LNCaP clone FGC (cell line): ENCODE results near the gene TRPM3.
"Not testable (repeated sequence)": the region's sequence is repeated elsewhere in the genome, so short reads cannot be mapped to it uniquely, and the experiment has no call there.

ENCODE experiments used
- DNase-seq: peaks from one replicate; pipeline ENCODE4 v3.0.0-alpha.2; 2011; ENCODE audit warnings: low read depth
- H3K4me3 ChIP-seq: 2 replicates; pipeline ENCODE4 v1.5.1; 2011; ENCODE audit warnings: mild to moderate bottlenecking, low read depth, low read length, control low read depth
- CTCF ChIP-seq: IDR thresholded peaks from 2 replicates; pipeline ENCODE4 v1.5.1; 2012; ENCODE audit warnings: mild to moderate bottlenecking; ENCODE audit not compliant: control insufficient read depth, insufficient read depth; ENCODE audit errors: extremely low read depth

TRPM3 gene

DNA sequence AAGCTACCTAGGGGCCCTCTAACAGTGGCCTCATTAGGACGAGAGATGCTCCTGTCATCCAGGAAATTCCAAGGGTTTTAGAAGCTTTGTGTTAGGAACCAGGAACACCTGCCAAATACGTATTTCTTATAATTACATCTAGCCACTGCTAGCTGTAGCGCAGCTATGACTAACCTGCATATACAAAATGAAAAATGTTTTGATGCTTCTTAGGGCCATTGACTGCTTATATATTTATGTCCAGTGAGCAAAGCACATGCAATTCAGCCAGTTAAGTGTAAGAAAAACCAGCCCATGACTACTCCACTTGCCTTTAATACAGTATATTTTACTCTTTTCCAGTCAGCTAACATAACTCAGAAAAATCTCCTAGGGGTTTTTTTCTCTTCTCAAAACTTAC, 143.3 kb downstream of the TRPM3 start:
- no peak for DNase-seq
- no peak for TF ChIP-seq CTCF
- no peak overlapping the region for H3K4me3 ChIP-seq

DNA sequence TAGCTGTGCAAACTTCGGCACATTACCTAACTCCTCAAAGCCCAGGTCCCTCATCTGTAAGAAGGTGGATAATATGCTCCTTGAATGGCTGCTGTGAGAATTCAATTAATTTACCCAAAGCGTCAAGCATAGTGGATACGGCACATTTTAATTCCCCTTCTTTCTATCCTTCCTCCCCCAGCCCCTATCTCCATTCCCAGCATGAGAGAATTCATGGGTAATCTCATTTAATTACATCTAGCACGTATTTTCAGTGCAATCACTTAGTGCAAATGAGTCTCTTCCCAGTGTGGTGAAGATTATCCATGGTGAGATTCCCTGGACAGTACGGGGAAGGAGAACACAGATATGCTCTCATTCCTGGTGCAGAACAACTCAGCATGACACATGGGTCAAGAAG, 145.6 kb downstream of the TRPM3 start:
- DNase-seq = no peak
- no peak for TF ChIP-seq CTCF
- H3K4me3 ChIP-seq = no peak overlapping the region

GRCh38 chr9:70971723-70972122, 149.7 kb downstream of the TRPM3 start:
- no peak for DNase-seq
- no peak for TF ChIP-seq CTCF

DNA sequence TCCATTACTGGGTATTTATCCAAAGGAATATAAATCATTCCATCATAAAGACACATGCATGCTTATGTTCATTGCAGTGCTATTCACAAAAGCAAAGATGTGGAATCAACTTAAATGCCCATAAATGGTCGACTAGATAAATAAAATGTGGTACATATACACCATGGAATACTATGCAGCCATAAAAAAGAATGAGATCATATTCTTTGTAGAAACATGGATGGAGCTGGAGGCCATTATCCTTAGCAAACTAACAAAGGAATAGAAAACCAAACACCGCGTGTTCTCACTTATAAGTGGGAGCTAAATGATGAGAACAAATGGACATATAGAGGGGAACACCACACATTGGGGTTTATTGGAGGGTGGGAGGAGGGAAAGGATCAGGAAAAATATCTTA, 155.0 kb downstream of the TRPM3 start:
- not testable (repeated sequence) for H3K4me3 ChIP-seq, DNase-seq

More at GRCh38 chr9:70971723-70972122, 149.7 kb downstream of the TRPM3 start:
- H3K4me3 ChIP-seq = no peak overlapping the region

GRCh38 chr9:70964861-70965260, 156.6 kb downstream of the TRPM3 start:
- TF ChIP-seq CTCF = no peak
- DNase-seq = no peak
- H3K4me3 ChIP-seq = no peak overlapping the region

- no peak for DNase-seq
- no peak overlapping the region for H3K4me3 ChIP-seq
- TF ChIP-seq CTCF = no peak
Measured at GRCh38 chr9:70963554-70963953, 157.9 kb downstream of the TRPM3 start.

- no peak for DNase-seq
- TF ChIP-seq CTCF = no peak
- no peak overlapping the region for H3K4me3 ChIP-seq
Measured at GRCh38 chr9:70962761-70963440, 158.5 kb downstream of the TRPM3 start.
